GM19099 (cell line): ENCODE measurements around the gene NAP1L4.

Source experiments
- POLR2A ChIP-seq: IDR thresholded peaks from 3 replicates; pipeline ENCODE4 v1.6.1; 2011; ENCODE audit warnings: low read depth; ENCODE audit not compliant: insufficient read length; ENCODE audit errors: extremely low read depth

Gene NAP1L4

DNA sequence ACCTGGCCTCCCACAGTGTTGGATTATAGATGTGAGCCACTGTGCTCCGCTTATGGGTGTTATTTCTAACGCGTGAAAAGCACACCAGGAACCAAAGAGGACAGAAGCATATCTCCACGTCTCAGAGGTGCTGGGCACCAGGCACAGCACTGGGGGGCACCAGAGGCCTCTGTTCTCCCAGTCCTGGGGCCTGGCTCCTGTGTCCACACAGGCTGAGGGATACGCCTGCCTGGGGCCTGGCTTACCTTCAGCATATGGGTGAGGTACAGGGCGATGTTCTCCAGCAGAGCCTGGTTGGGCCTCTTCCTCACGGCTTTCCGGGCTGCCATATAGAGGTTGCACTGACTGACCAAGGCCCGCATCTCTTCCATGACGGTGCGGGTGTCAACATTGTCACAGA is 24.7 kb upstream of the NAP1L4 start:
- no peak for TF ChIP-seq POLR2A

DNA sequence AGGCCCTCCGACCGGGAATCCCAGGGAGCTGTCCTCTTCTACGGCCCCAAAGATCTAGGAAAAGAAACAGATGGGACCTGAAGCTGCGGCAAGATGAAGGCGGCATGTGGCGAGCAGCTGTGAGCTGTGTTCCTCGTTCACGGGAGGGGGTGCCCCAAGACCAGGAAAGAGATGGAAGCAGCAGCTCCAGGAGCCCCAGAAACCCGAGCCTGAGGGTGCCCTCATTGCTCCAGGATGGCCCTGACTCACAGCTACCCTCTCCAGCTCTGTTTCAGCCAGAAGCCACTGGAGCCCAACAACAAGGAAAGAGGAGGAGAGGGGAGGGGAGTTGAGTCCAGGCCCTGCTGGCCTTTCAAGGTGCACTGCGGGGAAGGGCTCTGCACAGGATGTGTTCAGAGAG is 23.7 kb upstream of the NAP1L4 start:
- no peak for TF ChIP-seq POLR2A

DNA sequence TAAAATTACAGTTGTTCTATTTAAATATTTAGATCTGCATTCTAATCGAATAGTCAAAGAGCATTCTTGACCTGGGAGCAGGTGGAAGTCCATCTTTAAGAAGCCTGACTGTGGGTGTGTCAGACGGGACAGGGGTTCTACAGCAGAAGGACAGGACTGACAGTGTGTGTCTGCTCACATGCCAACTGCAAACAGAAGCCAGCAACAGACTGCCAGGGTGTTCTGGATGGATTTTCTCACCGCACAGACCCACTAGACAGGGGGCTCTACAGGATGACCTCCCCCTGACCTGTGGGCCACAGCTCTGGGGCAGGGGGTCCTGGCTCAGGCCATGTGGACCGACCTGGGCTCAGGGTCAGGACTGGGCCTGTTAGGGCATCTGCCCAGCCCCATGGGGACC is 22.8 kb upstream of the NAP1L4 start:
- no peak for TF ChIP-seq POLR2A

DNA sequence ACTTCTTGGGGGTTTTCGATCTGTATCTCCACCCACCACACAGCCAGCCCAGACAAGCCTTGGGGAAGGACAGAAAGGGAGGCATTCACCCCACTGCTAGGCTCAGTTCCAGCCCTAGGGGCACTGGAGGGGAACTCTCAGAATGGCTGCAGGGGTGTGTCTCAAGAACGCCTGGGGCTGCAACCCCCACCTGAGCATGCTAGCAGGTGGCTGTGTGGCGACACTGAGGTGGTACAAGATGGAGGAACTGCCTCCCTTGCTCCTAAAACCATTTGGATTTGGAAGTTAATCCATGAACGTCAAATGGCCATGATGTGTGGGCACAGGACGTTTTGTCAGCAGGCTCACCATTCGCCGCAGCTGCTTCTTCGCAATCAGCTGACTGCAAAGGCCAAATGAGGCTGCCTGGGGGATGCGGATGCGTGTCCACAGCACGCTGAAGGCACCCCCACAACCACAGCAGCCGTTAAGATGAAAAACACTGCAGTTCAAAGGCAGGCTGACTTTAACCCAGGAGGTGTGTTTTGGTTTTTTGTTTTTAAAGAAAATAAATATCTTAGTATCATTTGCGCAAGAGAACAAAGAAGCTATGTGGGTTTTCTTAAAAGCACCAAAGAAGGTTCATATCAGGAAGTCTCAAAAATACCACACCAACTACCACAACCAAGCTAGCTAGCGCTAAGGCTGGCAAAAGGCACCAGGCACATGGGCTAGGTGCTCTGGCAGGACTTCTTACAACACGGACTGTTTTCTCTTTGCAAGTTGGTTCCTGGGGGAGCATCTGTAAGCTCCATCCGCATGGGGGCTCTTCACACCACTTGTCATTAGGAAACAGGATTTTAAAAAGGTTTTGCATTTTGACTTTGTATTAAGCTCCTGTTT is 22.2 kb upstream of the NAP1L4 start:
- TF ChIP-seq POLR2A = no peak

DNA sequence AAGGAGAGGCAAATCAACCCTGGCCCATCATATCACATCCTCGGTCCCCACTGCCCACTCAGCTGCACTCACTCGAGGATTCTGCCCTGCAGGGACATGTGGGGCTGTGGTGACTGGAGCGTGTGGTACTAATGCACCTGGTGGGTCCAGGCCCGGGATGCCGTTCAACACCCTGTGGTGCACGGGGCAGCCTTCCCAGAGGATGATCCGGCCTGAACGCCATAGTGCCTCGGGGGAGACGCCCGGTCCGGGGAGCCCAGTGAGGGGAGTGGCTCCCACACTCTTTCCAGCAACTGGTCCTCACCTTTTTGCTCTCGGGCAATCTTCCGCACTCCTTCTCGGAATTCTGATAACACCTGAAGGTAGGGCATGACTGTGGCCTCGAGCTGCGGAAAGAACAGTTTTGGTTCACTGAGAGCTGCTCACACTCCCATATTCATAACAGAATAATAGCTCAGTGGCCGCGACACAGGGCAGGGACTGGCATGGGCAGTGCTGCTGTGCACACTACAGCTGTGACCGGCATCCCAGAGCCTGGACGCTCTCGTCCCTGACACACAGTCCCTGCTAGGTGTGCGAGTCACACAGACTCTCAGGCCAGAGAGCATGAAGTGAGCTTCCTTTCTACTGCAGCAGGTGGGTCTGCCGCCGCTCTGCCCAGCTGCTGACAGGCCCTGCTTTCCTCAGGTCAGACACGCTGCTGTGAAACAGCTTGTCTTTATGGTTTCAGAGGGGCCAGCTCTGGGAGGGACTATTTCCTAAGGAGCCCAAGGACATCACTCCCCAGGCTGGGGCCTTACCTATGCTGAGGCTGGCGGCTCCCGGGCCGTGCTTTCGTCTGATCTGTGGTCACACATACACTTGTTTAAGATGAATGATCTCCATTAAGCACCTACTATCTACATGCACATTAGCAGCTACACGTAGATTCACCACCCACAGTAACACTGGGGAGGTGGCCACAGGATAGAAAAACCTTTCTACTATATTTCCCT is 20.1 kb upstream of the NAP1L4 start:
- TF ChIP-seq POLR2A = no peak

DNA sequence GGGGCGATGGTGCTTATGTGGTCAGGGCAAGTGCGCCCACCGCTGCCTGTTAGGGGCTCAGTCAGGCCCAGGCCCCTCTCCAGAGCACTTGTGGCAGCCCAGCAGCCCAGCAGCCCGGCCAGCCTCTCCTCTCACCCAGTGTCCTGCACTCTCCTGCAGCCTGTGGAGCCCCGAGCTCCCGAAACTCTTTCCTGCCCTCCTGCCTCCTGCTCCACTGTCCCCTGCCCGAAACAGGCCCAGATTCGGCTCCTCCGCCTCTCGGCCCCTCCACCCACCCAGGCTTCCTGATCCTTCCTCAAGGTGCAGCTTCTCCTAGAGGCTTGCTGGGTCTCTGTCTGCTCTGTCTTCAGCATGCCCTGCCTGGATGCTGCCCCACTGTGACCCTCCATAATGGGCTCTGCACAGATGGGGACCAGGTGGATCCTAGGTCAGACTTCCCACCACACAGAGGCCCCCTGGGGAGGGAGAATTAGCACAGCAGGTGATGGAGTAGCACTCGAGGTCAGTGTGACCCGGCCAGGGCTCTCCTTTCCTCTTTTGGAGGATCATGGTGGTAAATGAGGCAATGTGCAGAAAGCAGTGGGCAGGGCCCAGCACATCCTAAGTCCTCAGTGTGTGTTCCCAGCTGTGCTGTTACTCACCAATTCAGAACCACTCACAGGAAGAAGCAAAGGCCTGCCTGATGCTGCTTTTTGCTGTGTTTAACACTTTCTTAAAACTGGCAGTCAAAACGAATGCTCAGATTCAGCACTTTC is 18.6 kb upstream of the NAP1L4 start:
- TF ChIP-seq POLR2A = no peak

DNA sequence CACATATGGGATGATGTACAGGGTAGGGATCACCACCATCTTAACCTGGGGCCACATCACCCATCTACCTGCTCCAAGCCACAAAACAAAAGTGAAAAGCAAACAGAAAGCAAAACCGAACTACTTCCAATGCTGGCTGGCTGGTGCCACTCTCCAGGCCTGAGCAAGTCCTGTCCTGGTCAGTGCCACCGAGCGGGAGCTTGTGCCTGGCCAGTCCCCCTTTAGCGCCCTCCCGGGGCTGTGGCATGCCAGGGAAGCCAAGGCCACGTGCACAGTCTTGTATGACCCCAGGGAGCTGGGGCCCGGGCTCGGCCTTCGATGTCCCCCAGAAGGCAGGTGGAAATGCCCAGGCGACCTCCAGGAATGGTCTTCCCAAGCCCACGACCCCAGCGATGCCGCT is 17.9 kb upstream of the NAP1L4 start:
- TF ChIP-seq POLR2A = no peak

DNA sequence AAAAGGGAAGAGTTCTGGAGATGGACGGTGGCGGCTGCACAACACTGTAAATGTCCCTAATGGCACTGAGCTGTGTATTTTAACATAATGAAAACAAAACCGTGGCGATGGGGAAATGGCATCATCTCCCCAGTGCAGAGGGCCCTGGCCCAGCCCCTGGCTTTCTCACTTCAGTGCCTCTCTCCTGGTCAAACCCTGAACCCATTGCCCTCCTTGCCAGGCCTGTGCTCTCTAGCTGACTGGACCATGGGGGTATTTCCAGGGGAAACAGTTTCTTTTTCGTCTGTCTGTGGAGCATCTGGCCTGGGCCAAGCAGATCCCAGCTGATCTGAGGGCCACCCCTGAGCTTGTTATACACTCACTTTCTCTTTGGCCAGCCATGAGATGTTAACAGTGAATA is 17.4 kb upstream of the NAP1L4 start:
- TF ChIP-seq POLR2A = no peak

DNA sequence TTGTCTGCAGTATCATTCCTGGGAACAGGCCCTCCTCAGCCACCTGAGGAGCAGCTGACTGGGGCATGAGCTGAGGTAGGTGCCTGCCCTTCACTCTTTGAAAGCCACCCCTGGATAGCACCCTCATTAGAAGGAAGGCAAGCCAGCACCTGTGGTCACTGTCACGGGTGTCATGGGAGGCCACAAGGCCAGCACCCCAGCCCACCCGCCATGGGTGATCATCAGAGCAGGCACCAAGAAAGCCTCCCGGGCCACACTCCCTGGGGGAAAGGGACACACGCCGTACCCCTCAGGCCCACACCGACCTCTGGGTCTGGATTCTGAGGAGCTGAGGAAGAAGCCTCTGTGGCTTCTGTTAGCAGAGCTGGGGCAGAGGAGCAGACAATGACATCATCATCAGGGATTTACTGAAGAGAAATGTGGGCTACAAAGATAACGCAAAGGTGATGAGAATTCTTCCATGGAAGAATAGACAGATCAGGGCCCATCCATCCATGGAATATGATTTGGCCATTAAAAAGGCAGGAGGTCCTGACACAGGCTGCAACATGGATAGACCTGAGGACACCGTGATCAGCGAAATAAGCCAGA is 16.7 kb upstream of the NAP1L4 start:
- TF ChIP-seq POLR2A = no peak

DNA sequence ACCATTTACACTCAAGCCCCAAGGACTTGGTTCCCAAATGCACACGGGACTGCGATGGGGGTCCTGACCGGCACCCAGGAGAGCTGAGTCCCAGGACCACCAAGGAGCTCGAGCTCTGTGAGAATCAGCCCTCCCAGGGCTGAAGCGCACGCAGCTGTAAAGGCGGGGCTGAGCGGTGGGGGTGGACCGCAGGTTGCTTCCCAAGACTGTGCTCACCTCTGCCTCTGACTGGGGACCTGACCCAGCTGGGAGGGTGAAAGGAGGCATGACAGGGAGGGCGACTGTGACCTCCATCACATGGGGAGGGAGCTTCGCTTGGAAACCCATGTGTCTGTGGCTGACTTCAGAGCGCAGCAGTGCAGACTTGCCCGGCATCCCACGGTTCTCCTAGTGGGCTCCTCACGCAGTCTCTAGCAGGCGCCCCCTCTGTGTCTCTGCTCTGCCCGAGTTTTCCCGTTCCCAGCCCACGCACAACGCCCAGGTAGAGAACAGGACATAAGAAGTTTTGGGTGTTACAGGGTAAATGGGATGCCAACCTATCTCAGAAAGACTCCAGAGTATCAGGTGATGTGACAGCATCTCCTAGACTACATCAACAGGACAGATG is 15.4 kb upstream of the NAP1L4 start:
- TF ChIP-seq POLR2A = no peak

DNA sequence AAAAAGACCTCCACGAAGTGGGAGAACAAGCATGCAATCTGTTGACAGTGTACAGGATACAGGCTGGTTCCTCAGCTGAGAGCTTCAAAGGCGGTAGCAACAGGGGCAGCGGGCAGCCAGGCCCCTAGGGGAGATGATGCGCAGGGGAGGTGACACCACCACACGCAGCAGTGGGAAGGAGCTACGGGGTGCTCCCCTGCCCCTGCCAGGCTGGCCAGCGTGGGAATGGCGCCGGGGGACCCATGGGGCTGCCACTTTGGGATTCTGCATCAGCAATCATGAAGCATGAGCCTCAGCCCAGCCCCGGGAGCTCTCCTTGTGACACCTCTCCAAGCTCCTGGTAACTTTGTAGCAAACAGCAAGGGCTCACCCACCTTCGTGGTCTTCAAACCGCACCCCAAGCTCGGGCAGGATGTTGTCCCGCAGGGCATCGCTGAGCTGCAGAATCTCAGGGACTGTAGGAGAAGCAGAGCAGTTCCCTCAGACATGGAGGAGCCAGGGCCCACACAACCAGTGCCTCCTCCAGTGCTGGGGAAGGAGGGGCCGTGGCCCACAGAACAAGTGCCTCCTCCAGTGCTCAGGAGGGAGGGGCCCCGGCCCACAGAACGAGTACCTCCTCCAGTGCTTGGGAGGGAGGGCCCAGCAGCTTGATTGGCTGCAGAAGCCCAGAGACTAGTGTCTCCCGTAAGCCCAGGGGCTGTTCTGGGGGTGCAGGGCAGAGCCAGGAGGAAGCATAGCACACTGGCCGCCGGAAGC is 14.6 kb upstream of the NAP1L4 start:
- TF ChIP-seq POLR2A = no peak

DNA sequence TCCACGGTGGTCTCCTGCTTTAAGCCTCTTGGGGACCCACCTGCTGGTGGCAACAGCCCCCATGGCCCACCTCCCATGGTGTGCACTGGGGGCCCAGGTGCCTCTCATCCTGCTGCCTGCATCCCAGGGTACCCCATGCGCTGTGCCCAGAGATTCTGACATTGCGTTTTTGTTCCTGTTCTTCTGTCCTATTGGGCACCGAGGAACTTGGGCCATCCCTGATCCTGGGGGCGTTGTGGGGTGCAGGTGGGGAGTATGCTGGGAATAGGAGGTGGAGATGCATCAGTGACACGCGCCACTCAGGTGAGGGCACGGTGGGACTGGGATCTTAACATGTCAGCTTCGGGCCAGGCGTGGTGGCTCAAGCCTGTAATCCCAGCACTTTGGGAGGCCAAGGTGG is 12.4 kb upstream of the NAP1L4 start:
- TF ChIP-seq POLR2A = no peak

DNA sequence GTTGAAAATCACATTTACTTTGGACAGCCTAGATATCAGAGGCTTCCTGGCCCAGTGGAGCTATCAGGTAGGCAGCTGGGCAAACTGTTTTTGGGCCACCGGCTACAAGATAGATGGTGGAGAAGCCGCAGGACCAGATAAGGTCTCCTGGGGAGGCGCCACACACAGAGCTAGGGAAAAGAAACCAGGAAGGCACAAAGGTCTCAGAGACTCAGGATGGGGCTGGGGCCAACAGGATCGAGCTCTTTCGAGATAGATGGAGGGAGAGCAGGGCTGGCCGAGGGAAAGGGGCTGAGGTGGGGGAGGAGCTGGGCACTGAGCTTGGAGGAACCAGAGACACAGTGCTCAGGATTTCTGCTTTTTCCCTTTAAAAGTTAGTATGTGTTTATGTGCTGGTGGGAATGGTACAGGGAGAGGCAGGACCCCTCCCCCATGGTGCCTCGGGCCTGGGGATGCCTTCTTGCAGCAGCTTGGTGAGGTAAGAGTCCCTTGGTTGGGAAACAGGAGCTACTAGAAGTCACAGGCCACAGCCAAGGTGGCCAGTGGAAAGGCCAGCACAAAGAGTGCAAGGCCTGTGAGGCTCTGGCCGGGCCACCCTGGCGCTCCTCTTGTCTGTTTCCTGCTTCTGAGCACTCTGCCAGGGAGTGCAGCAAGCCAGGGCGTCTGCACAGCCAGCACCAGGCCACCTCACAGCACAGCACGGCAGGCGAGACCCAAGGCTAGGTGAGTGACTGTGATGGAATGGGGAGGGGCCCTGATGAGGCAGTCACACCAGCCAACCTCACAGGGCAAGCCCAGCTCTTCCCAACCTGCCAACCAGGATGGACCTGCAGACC is 11.5 kb upstream of the NAP1L4 start:
- TF ChIP-seq POLR2A = no peak

DNA sequence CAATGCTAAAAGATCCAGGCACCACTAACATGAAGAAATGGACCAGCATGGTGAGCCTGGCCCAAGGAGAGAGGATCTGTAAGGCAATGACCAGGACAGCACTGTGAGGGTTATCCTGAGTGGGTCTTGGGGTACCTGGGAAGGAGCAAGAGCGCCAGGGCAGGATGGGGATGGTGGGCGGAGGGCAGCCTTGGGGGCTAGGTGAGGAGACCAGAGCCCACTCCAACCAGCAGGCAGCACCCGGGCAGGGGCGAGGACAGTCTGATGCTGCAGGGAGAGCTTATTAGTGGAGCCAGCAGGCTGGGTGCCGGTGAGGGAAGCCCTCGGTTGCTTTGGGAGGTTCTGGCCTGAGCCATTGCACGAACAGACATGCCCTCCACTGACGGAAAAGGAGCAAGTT is 10.7 kb upstream of the NAP1L4 start:
- no peak for TF ChIP-seq POLR2A
